Esophagus squamous epithelium (tissue), 5 donors: ENCODE measurements around the gene ARPC1A. TPM values are rescaled to one million over a fixed set of nuclear protein-coding genes. Genes with fewer than 3 reads are reported as not detected.

Experiments
- DNase-seq: peaks from one replicate; lab custom pipeline; 2025; lab: John Stamatoyannopoulos, UW
- H3K27ac ChIP-seq, 4 donors: fragments of 200-600 bp; sonication (generic); one replicate each; pipeline ENCODE4 v1.5.1; 2016 to 2019; ENCODE audit warnings: mild to moderate bottlenecking in 1 of 4
- H3K27me3 ChIP-seq, 4 donors: fragments of 200-600 bp; sonication (generic); 1 replicate in 3 of 4; 2 replicates in 1 of 4; pipeline versions ENCODE4 v1.5.1 to v1.6.0; 2017 to 2021; ENCODE audit warnings: antibody characterized with exemption in 1 of 4
- H3K36me3 ChIP-seq, 3 donors: fragments of 200-600 bp; sonication (generic); one replicate each; pipeline ENCODE4 v1.5.1; 2016 to 2019
- H3K4me1 ChIP-seq, 3 donors: fragments of 200-600 bp; sonication (generic); one replicate each; pipeline ENCODE4 v1.5.1; 2017 to 2019
- H3K4me3 ChIP-seq, 4 donors: fragments of 200-600 bp; sonication (generic); 1 replicate in 3 of 4; 2 replicates in 1 of 4; pipeline ENCODE4 v1.5.1; 2016 to 2019; ENCODE audit warnings: mild to moderate bottlenecking in 2 of 4, moderate library complexity in 1 of 4
- H3K9me3 ChIP-seq, 3 donors: fragments of 200-600 bp; sonication (generic); one replicate each; pipeline ENCODE4 v1.5.1; 2016 to 2019
- CTCF ChIP-seq, 6 experiments: fragments of 450-650 bp in 4 of 6; fragments of 200-600 bp in 2 of 6; sonication (generic) in 2 of 6; IDR thresholded peaks; one replicate each; pipeline ENCODE4 v1.5.1; 2016 to 2019; ENCODE audit warnings: antibody characterized with exemption in 6 of 6, mild to moderate bottlenecking in 4 of 6, moderate library complexity in 4 of 6
- POLR2A ChIP-seq, 4 donors: fragments of 450-650 bp; IDR thresholded peaks; one replicate each; pipeline ENCODE4 v1.6.1; 2017; ENCODE audit warnings: antibody characterized with exemption in 4 of 4, mild to moderate bottlenecking in 4 of 4, moderate library complexity in 3 of 4
- WGBS, 2 donors: methylation state at CpG; one replicate each; pipeline ENCODE4 v1.1.5; 2018; 5-methylcytosine and 5-hydroxymethylcytosine counted together
- intact Hi-C: fragments of 100-400 bp; cut with DNase I; formaldehyde crosslinking; loops from one replicate; pipeline ENCODE4 v1.15.0; 2022
- total RNA-seq, 4 donors: library from RNA; depleted of rRNA; stranded (reverse); fragments of >200 nt; gene quantifications; one replicate each; pipeline ENCODE4 v1.1.0, GENCODE V29; 2016
- donor health status: DM: yes; HTN: yes; CAD: no.

ARPC1A gene
- total RNA-seq, 4 donors from 2014 or later = 114 to 155 (median 154) TPM

GRCh38 chr7:99399597-99399996 is 73.9 kb downstream of the ARPC1A start:
- WGBS, 2 donors = 64 to 80% methylated on average over 1 to 4 of the region's 6 CpGs
- TF ChIP-seq POLR2A (IDR thresholded peaks at IDR 0.05) (no peak), CTCF (IDR thresholded peaks at IDR 0.05) (no peak)
- peaks cover 0 to 6% (median 0%) of the 10 kb centered on the region in 3 donors for H3K4me1 ChIP-seq
- H3K4me3 ChIP-seq = no peak overlapping the region
- H3K27ac ChIP-seq = no peak overlapping the region
- no peaks in the 10 kb centered on the region for H3K9me3 ChIP-seq
- H3K36me3 ChIP-seq = peaks cover 32 to 100% (median 53%) of the 10 kb centered on the region in 3 donors
- no peaks in the 10 kb centered on the region for H3K27me3 ChIP-seq
- no peak for DNase-seq
- intact Hi-C loops = no loop called here

- 98% methylated on average over 3 of the region's 3 CpGs for WGBS, 2 donors
- H3K36me3 ChIP-seq = peaks cover 25 to 79% (median 37%) of the 10 kb centered on the region in 3 donors
These were observed 77.2 kb downstream of the ARPC1A start for GRCh38 chr7:99402854-99403253.

GRCh38 chr7:99403764-99404163 is 78.1 kb downstream of the ARPC1A start:
- H3K36me3 ChIP-seq = peaks cover 21 to 70% (median 33%) of the 10 kb centered on the region in 3 donors

More at GRCh38 chr7:99402854-99403253, 77.2 kb downstream of the ARPC1A start:
- no peak for TF ChIP-seq CTCF (IDR thresholded peaks at IDR 0.05)
- TF ChIP-seq POLR2A (IDR thresholded peaks at IDR 0.05) = no peak
- intact Hi-C loops = no loop called here
- Histone ChIP-seq H3K4me3 (no peak overlapping the region), H3K27me3 (no peaks in the 10 kb centered on the region), H3K9me3 (no peaks in the 10 kb centered on the region), H3K4me1 (peaks cover 16 to 38% (median 17%) of the 10 kb centered on the region in 3 donors), H3K27ac (no peak overlapping the region)
- DNase-seq = no peak

GRCh38 chr7:99404235-99404976 is 78.7 kb downstream of the ARPC1A start:
- no peaks in the 10 kb centered on the region for H3K27me3 ChIP-seq
- DNase-seq = no peak
- 38 to 69% methylated on average over 3 to 18 of the region's 18 CpGs for WGBS, 2 donors
- intact Hi-C loops = no loop called here
- H3K9me3 ChIP-seq = no peaks in the 10 kb centered on the region
- H3K27ac ChIP-seq = no peak overlapping the region
- H3K36me3 ChIP-seq = peaks cover 14 to 63% (median 28%) of the 10 kb centered on the region in 3 donors
- peaks cover 17 to 41% (median 17%) of the 10 kb centered on the region in 3 donors for H3K4me1 ChIP-seq
- no peak for TF ChIP-seq POLR2A (IDR thresholded peaks at IDR 0.05)
- TF ChIP-seq CTCF (IDR thresholded peaks at IDR 0.05) = no peak
- no peak overlapping the region for H3K4me3 ChIP-seq

More at GRCh38 chr7:99403764-99404163, 78.1 kb downstream of the ARPC1A start:
- no peak for DNase-seq
- Histone ChIP-seq H3K27ac (no peak overlapping the region), H3K9me3 (no peaks in the 10 kb centered on the region), H3K4me3 (no peak overlapping the region), H3K4me1 (peaks cover 17 to 39% (median 17%) of the 10 kb centered on the region in 3 donors), H3K27me3 (no peaks in the 10 kb centered on the region)
- TF ChIP-seq CTCF (IDR thresholded peaks at IDR 0.05) (no peak), POLR2A (IDR thresholded peaks at IDR 0.05) (no peak)
- intact Hi-C loops = no loop called here
- 88 to 96% methylated on average over 5 of the region's 5 CpGs for WGBS, 2 donors

GRCh38 chr7:99404977-99405320 is 79.3 kb downstream of the ARPC1A start:
- H3K9me3 ChIP-seq = no peaks in the 10 kb centered on the region
- H3K36me3 ChIP-seq = peaks cover 9 to 58% (median 23%) of the 10 kb centered on the region in 3 donors
- H3K4me1 ChIP-seq = peaks cover 19 to 46% (median 20%) of the 10 kb centered on the region in 3 donors
- DNase-seq = no peak
- no peak overlapping the region for H3K4me3 ChIP-seq
- TF ChIP-seq CTCF (IDR thresholded peaks at IDR 0.05) (no peak), POLR2A (IDR thresholded peaks at IDR 0.05) (no peak)
- intact Hi-C loops = no loop called here
- WGBS, 2 donors = 82 to 89% methylated on average over 8 of the region's 10 CpGs
- H3K27me3 ChIP-seq = no peaks in the 10 kb centered on the region
- no peak overlapping the region for H3K27ac ChIP-seq
